GM21717 (cell line): ENCODE measurements around the gene EFCAB7.

Source experiments
- ATAC-seq: cut with Tn5 transposase; IDR thresholded peaks from one replicate; pipeline ENCODE4 v1.9.1; 2021; ENCODE audit warnings: mild to moderate bottlenecking, moderate library complexity; ENCODE audit not compliant: unreplicated experiment

The EFCAB7 gene

GRCh38 chr1:63522891-63523728 is at the start of gene EFCAB7, which contains the start of gene ITGB3BP:
Gene EFCAB7 (plus strand): TSS chr1:63523525. CDS start chr1:63525573, 2,048 bp downstream.
Gene ITGB3BP (minus strand): TSS chr1:63523225. CDS start chr1:63523133, 92 bp downstream.
- peak; percentile 93 for ATAC-seq

GRCh38 chr1:63475761-63476160 is 47.6 kb upstream of the EFCAB7 start:
- ATAC-seq, result no peak

GRCh38 chr1:63480057-63480456 is 43.3 kb upstream of the EFCAB7 start:
- ATAC-seq, result no peak

GRCh38 chr1:63486629-63487028 is 36.7 kb upstream of the EFCAB7 start:
- no peak for ATAC-seq

- no peak for ATAC-seq
These were observed 35.8 kb upstream of the EFCAB7 start for GRCh38 chr1:63487336-63488065.

GRCh38 chr1:63497577-63497976 is 25.7 kb upstream of the EFCAB7 start:
- ATAC-seq, result no peak

GRCh38 chr1:63498106-63498505 is 25.2 kb upstream of the EFCAB7 start:
- ATAC-seq, result no peak

- ATAC-seq, result no peak
These were observed 22.1 kb upstream of the EFCAB7 start for GRCh38 chr1:63501256-63501655.

GRCh38 chr1:63506782-63507181 is 16.5 kb upstream of the EFCAB7 start:
- ATAC-seq, result no peak

- no peak for ATAC-seq
These were observed 13.6 kb upstream of the EFCAB7 start for GRCh38 chr1:63509718-63510117.

- no peak for ATAC-seq
These were observed 10.7 kb upstream of the EFCAB7 start for GRCh38 chr1:63512584-63512983.

GRCh38 chr1:63516629-63517028 is 6.7 kb upstream of the EFCAB7 start:
- ATAC-seq, result no peak

- ATAC-seq, result peak; percentile 25
These were observed 413 bp downstream of the EFCAB7 start for GRCh38 chr1:63523738-63524137.

GRCh38 chr1:63524201-63524600 is 876 bp downstream of the EFCAB7 start:
- no peak for ATAC-seq

- ATAC-seq, result no peak
These were observed 9.4 kb downstream of the EFCAB7 start for GRCh38 chr1:63532727-63533126.

- no peak for ATAC-seq
These were observed 10.6 kb downstream of the EFCAB7 start for GRCh38 chr1:63533931-63534330.

- ATAC-seq, result no peak
These were observed 11.1 kb downstream of the EFCAB7 start for GRCh38 chr1:63534406-63534805.

- ATAC-seq, result no peak
These were observed 13.7 kb downstream of the EFCAB7 start for GRCh38 chr1:63537006-63537405.

- ATAC-seq, result no peak
These were observed 14.6 kb downstream of the EFCAB7 start for GRCh38 chr1:63537940-63538339.

- ATAC-seq, result no peak
These were observed 22.5 kb downstream of the EFCAB7 start for GRCh38 chr1:63545780-63546179.

- no peak for ATAC-seq
These were observed 24.4 kb downstream of the EFCAB7 start for GRCh38 chr1:63547621-63548294.
